ENCODE data around the gene ASIC2.

ASIC2 gene

DNA sequence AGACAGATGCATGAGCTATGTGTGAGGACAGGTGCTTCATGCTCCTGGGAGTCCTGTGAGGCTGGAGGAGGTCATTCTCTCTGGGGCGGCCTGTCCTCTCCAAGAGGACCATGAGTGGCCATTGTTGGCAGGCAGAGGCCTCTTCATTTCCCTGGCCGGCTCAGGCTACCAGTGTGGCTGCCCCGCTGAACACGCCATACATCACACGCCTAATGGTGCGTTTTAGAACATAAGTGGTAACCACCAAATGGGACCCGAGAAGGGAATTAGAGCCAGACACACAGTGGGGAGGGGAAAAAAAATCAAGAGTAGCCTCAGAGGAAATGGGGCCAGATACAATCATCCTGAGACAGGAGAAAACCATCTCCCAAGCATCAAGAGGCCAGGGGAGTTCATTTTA is 161.5 kb downstream of the ASIC2 start:
- H3K4me3 ChIP-seq (ENCODE audit: low read depth, low read length), result no peak overlapping the region
- TF ChIP-seq, protein P1, sequence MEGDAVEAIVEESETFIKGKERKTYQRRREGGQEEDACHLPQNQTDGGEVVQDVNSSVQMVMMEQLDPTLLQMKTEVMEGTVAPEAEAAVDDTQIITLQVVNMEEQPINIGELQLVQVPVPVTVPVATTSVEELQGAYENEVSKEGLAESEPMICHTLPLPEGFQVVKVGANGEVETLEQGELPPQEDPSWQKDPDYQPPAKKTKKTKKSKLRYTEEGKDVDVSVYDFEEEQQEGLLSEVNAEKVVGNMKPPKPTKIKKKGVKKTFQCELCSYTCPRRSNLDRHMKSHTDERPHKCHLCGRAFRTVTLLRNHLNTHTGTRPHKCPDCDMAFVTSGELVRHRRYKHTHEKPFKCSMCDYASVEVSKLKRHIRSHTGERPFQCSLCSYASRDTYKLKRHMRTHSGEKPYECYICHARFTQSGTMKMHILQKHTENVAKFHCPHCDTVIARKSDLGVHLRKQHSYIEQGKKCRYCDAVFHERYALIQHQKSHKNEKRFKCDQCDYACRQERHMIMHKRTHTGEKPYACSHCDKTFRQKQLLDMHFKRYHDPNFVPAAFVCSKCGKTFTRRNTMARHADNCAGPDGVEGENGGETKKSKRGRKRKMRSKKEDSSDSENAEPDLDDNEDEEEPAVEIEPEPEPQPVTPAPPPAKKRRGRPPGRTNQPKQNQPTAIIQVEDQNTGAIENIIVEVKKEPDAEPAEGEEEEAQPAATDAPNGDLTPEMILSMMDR (IDR thresholded peaks at IDR 0.05; ENCODE audit: insufficient read depth, low read depth, low read length, missing control alignments), result no peak

GRCh38 chr17:33127706-33128105 is 165.4 kb downstream of the ASIC2 start:
- DNase-seq (ENCODE audit: low read depth), result no peak
- TF ChIP-seq, protein P1 (IDR thresholded peaks at IDR 0.05; ENCODE audit: insufficient read depth, low read depth, low read length, missing control alignments), result no peak
- H3K4me3 ChIP-seq (ENCODE audit: low read depth, low read length), result no peak overlapping the region

More for the DNA sequence above, 161.5 kb downstream of the ASIC2 start:
- no peak for DNase-seq (ENCODE audit: low read depth)

- no peak for DNase-seq (ENCODE audit: low read depth)
- TF ChIP-seq, protein P1 (IDR thresholded peaks at IDR 0.05; ENCODE audit: insufficient read depth, low read depth, low read length, missing control alignments), result no peak
These were observed 167.0 kb downstream of the ASIC2 start for GRCh38 chr17:33126086-33126485.

GRCh38 chr17:33125552-33125950 is 167.5 kb downstream of the ASIC2 start:
- H3K4me3 ChIP-seq (ENCODE audit: low read depth, low read length), result no peak overlapping the region
- no peak for DNase-seq (ENCODE audit: low read depth)
- TF ChIP-seq, protein P1 (IDR thresholded peaks at IDR 0.05; ENCODE audit: insufficient read depth, low read depth, low read length, missing control alignments), result no peak

More at GRCh38 chr17:33126086-33126485, 167.0 kb downstream of the ASIC2 start:
- H3K4me3 ChIP-seq (ENCODE audit: low read depth, low read length), result no peak overlapping the region

DNA sequence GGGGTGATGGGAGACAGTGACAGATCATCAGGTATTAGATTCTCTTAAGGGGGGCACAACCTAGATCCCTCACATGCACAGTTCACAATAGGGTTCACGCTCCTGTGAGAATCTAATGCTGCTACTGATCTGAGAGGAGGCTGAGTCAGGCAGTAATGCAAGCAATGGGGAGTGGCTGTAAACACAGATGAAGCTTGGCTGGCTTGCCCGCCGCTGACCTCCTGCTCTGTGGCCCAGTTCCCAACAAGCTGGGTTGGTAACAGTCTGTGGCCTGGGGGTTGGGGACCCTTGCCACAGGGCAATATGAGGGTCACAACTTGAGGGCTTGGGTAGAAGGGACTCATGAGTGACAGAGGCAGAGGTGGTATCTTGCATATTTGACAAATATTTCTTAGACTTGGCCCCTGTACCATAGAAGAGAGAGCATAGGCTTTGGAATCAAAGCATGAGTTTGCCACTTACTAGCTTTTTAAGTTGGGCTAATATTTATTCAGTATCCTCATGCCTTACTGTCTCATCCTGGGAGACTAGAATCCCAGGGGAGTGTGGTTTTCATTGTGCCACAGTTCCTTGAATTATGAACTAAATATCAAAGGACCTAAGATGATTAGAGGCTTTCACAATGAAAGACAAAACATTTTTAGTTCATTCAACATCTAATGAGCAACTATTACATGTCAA is 168.1 kb downstream of the ASIC2 start:
- no peak for DNase-seq (ENCODE audit: low read depth)
- H3K4me3 ChIP-seq (ENCODE audit: low read depth, low read length), result no peak overlapping the region
- TF ChIP-seq, protein P1 (IDR thresholded peaks at IDR 0.05; ENCODE audit: insufficient read depth, low read depth, low read length, missing control alignments), result no peak

DNA sequence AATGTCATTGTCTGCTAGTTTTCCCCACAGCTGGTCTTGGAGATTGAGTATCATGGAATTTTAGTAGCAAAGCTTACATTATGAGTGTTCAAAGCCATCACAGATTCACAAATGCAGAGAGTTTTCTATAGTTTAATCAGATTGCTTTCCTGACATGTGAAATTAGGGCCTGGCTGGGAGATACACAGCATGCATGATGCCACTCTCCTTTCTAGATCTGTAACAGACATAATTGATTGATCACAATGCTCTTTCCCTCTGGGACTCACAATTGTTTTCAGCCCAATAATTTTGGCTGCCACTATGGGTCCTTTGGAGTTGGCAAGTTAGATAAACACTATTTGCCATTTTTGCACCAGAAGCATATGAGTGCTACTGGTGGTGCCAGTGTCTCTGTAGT is 168.9 kb downstream of the ASIC2 start:
- TF ChIP-seq, protein P1 (IDR thresholded peaks at IDR 0.05; ENCODE audit: insufficient read depth, low read depth, low read length, missing control alignments), result no peak
- DNase-seq (ENCODE audit: low read depth), result no peak
- no peak overlapping the region for H3K4me3 ChIP-seq (ENCODE audit: low read depth, low read length)

GRCh38 chr17:33121756-33122155 is 171.3 kb downstream of the ASIC2 start:
- H3K4me3 ChIP-seq (ENCODE audit: low read depth, low read length), result no peak overlapping the region
- DNase-seq (ENCODE audit: low read depth), result no peak
- TF ChIP-seq, protein P1 (IDR thresholded peaks at IDR 0.05; ENCODE audit: insufficient read depth, low read depth, low read length, missing control alignments), result no peak
